Activated T-helper 2 cell treated with anti-CD3 and anti-CD28 coated beads, Interferon-gamma antibody, Interleukin-2, Interleukin-4, amounts not matched to agents 10 μg/mL and 5 μg/mL and 100 μg/mL, durations not matched to agents 14 hours and 24 hours and 36 hours (primary cell): ENCODE measurements around the gene CDA. TPM values are rescaled to one million over a fixed set of nuclear protein-coding genes. Genes with fewer than 3 reads are reported as not detected.
A peak's percentile ranks its signal among the peaks of the same experiment; 100 is the strongest.

Experiments used
- DNase-seq: peaks from one replicate; pipeline ENCODE4 v3.0.0; 2021; ENCODE audit warnings: low spot score
- H3K27ac Mint-ChIP-seq: one replicate; pipeline ENCODE4 v1.8.0; 2021; ENCODE audit warnings: mixed read lengths
- H3K27me3 Mint-ChIP-seq: one replicate; pipeline ENCODE4 v1.8.0; 2021; ENCODE audit warnings: low read depth, mixed read lengths
- H3K36me3 Mint-ChIP-seq: one replicate; pipeline ENCODE4 v1.8.0; 2021; ENCODE audit warnings: low read depth, mixed read lengths
- H3K4me1 Mint-ChIP-seq: one replicate; pipeline ENCODE4 v1.8.0; 2021; ENCODE audit warnings: low read depth, mixed read lengths
- H3K4me3 Mint-ChIP-seq: one replicate; pipeline ENCODE4 v1.8.0; 2021; ENCODE audit warnings: low read depth, mild to moderate bottlenecking, moderate library complexity, mixed read lengths
- H3K9me3 Mint-ChIP-seq: one replicate; pipeline ENCODE4 v1.8.0; 2021; ENCODE audit warnings: mixed read lengths
- intact Hi-C: fragments of 100-400 bp; cut with micrococcal nuclease; formaldehyde crosslinking; loops from one replicate; pipeline ENCODE4 v1.15.1; 2023
- total RNA-seq: library from RNA; stranded (reverse); gene quantifications from 2 replicates; pipeline ENCODE4 v1.2.3, GENCODE V29; 2022

Gene CDA
- total RNA-seq, 1 donor from 2014 or later = not detected

DNA sequence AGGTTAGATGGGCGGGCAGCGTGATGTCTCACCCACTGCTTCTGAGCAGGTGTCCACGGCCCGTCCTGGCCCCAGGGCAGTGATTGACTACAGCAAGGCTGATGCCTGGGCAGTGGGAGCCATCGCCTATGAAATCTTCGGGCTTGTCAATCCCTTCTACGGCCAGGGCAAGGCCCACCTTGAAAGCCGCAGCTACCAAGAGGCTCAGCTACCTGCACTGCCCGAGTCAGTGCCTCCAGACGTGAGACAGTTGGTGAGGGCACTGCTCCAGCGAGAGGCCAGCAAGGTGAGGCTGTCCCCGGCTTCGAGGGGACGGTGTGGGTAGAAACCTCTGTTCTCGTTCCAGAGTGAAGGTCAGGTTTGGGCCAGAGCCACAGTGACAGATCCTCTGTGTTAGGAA is 60.0 kb downstream of the CDA start:
- no peak for DNase-seq
- H3K4me3 Mint-ChIP-seq = no peak overlapping the region
- intact Hi-C loops = no loop called here
- peaks cover 51% of the 10 kb centered on the region for H3K36me3 Mint-ChIP-seq
- no peaks in the 10 kb centered on the region for H3K9me3 Mint-ChIP-seq
- H3K4me1 Mint-ChIP-seq = no peaks in the 10 kb centered on the region
- H3K27me3 Mint-ChIP-seq = no peaks in the 10 kb centered on the region
- H3K27ac Mint-ChIP-seq = no peak overlapping the region

GRCh38 chr1:20652300-20652699 is 63.4 kb downstream of the CDA start:
- Mint-ChIP-seq H3K27ac (no peak overlapping the region), H3K36me3 (peaks cover 82% of the 10 kb centered on the region), H3K9me3 (no peaks in the 10 kb centered on the region), H3K4me1 (peaks cover 1% of the 10 kb centered on the region), H3K4me3 (no peak overlapping the region), H3K27me3 (no peaks in the 10 kb centered on the region)
- intact Hi-C loops = no loop called here
- no peak for DNase-seq

- no peak overlapping the region for H3K27ac Mint-ChIP-seq
- no peaks in the 10 kb centered on the region for H3K27me3 Mint-ChIP-seq
- intact Hi-C loops = no loop called here
- no peak for DNase-seq
- H3K4me1 Mint-ChIP-seq = peaks cover 4% of the 10 kb centered on the region
- H3K9me3 Mint-ChIP-seq = no peaks in the 10 kb centered on the region
- no peak overlapping the region for H3K4me3 Mint-ChIP-seq
- H3K36me3 Mint-ChIP-seq = peaks cover 87% of the 10 kb centered on the region
Observed at GRCh38 chr1:20654104-20654690, 65.3 kb downstream of the CDA start.

- no peaks in the 10 kb centered on the region for H3K27me3 Mint-ChIP-seq
- intact Hi-C loops = no loop called here
- peaks cover 22% of the 10 kb centered on the region for H3K4me1 Mint-ChIP-seq
- no peaks in the 10 kb centered on the region for H3K9me3 Mint-ChIP-seq
- H3K36me3 Mint-ChIP-seq = peaks cover 82% of the 10 kb centered on the region
- H3K27ac Mint-ChIP-seq = no peak overlapping the region
- H3K4me3 Mint-ChIP-seq = no peak overlapping the region
- no peak for DNase-seq
Observed at GRCh38 chr1:20657024-20657423, 68.1 kb downstream of the CDA start.

DNA sequence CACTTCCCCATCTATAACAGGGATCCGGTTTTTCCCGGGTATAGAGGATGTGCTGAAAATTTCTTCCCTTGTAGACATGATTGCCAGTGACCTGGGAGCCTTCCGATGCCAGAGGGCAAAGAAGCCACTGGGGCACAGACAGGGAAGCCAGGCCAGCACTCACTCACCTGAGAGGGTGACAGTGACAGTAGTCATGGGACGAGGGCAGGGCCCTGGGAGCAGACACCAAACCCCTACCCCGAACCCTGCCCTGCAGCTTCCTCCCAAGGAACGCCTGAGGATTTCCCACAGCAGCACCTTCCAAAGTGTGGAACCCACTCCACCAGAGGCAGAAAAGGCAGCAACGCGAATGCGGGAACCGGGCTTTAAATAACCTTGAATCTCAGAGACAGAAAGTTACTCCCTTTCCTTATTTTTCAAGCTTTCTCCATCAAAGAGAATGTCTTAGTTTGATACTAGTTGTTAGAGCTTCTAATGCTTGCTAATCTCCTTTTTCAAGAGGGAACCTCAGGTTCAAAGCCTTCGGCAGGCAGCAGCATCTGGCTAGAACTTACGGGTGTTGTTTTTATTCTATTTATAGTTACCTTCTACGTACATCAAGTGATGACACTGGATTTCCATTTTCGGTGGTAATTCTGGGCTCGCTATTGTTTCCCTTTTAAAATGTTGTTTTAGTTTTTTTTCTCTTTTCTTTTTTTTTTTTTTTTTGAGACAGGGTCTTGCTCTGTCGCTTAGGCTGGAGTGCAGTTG is 69.4 kb downstream of the CDA start:
- Mint-ChIP-seq H3K36me3 (peaks cover 69% of the 10 kb centered on the region), H3K27me3 (no peaks in the 10 kb centered on the region), H3K9me3 (no peaks in the 10 kb centered on the region), H3K4me1 (peaks cover 30% of the 10 kb centered on the region), H3K27ac (no peak overlapping the region), H3K4me3 (no peak overlapping the region)
- intact Hi-C loops = no loop called here
- DNase-seq = no peak

GRCh38 chr1:20660363-20660762 is 71.5 kb downstream of the CDA start:
- no peaks in the 10 kb centered on the region for H3K9me3 Mint-ChIP-seq
- DNase-seq = no peak
- H3K36me3 Mint-ChIP-seq = peaks cover 51% of the 10 kb centered on the region
- H3K4me3 Mint-ChIP-seq = peak overlapping the region; percentile 94
- H3K27me3 Mint-ChIP-seq = no peaks in the 10 kb centered on the region
- H3K4me1 Mint-ChIP-seq = peaks cover 30% of the 10 kb centered on the region
- H3K27ac Mint-ChIP-seq = peak overlapping the region; percentile 96
- intact Hi-C loops = no loop called here

DNA sequence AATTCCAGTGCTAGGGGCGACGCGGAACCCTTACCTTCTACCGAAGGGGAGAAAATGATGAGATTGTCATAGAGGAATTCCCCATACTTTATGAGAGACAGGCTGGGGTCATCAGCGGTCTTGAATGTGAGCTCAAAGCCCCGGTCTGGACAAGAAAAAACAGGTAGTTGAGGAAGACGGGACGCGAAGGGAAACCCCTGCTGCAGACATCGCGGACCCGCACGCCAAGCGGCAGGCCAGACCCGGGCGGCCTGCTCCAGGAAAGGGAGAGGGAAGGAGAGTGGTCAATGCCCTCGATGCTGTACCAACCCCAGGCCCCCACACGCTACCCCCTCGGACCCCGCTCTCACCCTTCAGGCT is 71.9 kb downstream of the CDA start:
- intact Hi-C loops = no loop called here
- Mint-ChIP-seq H3K4me3 (peak overlapping the region; percentile 94), H3K4me1 (peaks cover 30% of the 10 kb centered on the region), H3K36me3 (peaks cover 46% of the 10 kb centered on the region), H3K27me3 (no peaks in the 10 kb centered on the region), H3K27ac (peak overlapping the region; percentile 96), H3K9me3 (no peaks in the 10 kb centered on the region)
- no peak for DNase-seq

GRCh38 chr1:20661207-20662109 is 72.6 kb downstream of the CDA start, which contains the start of gene DDOST:
TSS of gene DDOST (minus strand) at chr1:20661369. CDS start at chr1:20661350, 19 bp downstream.
- Mint-ChIP-seq H3K4me1 (peaks cover 30% of the 10 kb centered on the region), H3K9me3 (no peaks in the 10 kb centered on the region), H3K27me3 (no peaks in the 10 kb centered on the region), H3K36me3 (peaks cover 41% of the 10 kb centered on the region), H3K27ac (peak within 1 kb of the TSS; percentile 96), H3K4me3 (peak within 1 kb of the TSS; percentile 94)
- intact Hi-C loops = no loop called here
- DNase-seq = peak; percentile 94

DNA sequence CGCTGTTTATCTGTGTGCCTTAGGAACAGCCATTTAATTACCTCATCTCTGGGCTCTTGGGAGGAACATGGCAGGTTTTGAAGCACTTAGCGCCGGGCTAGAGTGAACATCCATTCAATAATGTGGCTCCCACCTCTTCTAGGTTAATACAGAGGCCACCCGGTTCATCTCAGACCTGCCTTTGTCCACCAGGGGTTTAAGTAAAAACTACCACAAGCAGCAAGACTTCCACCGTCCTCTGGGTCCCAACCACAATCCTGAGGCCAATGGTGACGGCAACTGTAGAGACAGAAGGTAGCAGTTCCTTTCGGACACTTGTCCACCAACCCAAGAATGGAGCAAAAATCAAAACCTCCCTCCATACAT is 73.2 kb downstream of the CDA start:
- peaks cover 30% of the 10 kb centered on the region for H3K4me1 Mint-ChIP-seq
- DNase-seq = no peak
- H3K27me3 Mint-ChIP-seq = no peaks in the 10 kb centered on the region
- H3K4me3 Mint-ChIP-seq = peak overlapping the region; percentile 94
- H3K9me3 Mint-ChIP-seq = no peaks in the 10 kb centered on the region
- intact Hi-C loops = no loop called here
- H3K36me3 Mint-ChIP-seq = peaks cover 34% of the 10 kb centered on the region
- peak overlapping the region; percentile 96 for H3K27ac Mint-ChIP-seq

- intact Hi-C loops = no loop called here
Observed at GRCh38 chr1:20663365-20663764, 74.5 kb downstream of the CDA start.

DNA sequence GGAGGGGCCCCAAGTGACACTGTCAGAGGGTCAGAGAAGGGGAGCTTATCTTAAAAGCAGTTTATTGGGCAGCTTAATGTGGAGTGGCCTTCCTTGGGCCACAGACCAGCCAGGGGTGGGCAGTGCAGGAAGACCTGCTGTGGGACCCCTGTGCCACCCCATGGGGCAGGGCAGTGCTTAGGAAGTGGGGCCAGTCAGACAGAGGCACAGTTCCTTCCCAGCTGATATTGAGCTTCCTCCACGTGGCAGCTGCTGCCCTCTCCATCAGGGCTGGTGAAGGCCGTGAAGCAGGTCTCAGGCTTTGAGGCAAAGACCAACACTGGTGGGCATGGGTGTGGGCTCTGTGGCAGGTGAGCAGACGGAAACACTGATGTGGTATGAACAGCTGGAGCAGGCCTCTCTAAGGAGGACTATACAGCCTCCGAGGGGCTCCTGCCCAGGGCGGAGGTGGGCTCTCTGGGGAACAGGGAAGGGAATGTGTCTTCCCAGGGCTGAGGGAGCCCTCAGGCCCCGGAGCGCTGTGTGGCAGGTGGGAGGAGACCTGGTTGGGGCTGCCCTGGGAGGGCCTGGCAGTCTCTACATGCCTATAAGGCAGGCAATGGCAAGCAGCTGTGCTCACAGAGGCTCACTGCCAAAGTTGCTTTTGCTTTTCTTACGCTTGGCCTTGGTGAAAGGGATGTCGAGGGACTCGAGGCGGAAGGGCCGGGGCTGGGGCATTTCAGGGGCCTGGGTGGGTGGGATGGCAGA is 75.2 kb downstream of the CDA start:
- Mint-ChIP-seq H3K4me3 (no peak overlapping the region), H3K9me3 (no peaks in the 10 kb centered on the region), H3K36me3 (peaks cover 19% of the 10 kb centered on the region), H3K27ac (no peak overlapping the region), H3K27me3 (no peaks in the 10 kb centered on the region), H3K4me1 (peaks cover 28% of the 10 kb centered on the region)
- intact Hi-C loops = no loop called here
- no peak for DNase-seq

More at GRCh38 chr1:20663365-20663764, 74.5 kb downstream of the CDA start:
- Mint-ChIP-seq H3K27ac (no peak overlapping the region), H3K4me1 (peaks cover 28% of the 10 kb centered on the region), H3K27me3 (no peaks in the 10 kb centered on the region), H3K4me3 (peak overlapping the region; percentile 94), H3K36me3 (peaks cover 23% of the 10 kb centered on the region), H3K9me3 (no peaks in the 10 kb centered on the region)
- DNase-seq = no peak

GRCh38 chr1:20665726-20666125 is 76.8 kb downstream of the CDA start:
- intact Hi-C loops = no loop called here
- peaks cover 3% of the 10 kb centered on the region for H3K36me3 Mint-ChIP-seq
- no peak overlapping the region for H3K4me3 Mint-ChIP-seq
- DNase-seq = no peak
- H3K4me1 Mint-ChIP-seq = peaks cover 13% of the 10 kb centered on the region
- H3K27ac Mint-ChIP-seq = no peak overlapping the region
- no peaks in the 10 kb centered on the region for H3K27me3 Mint-ChIP-seq
- H3K9me3 Mint-ChIP-seq = no peaks in the 10 kb centered on the region
